Activated naive CD4-positive, alpha-beta T cell treated with anti-CD3 and anti-CD28 coated beads, Interleukin-2, amount 50 U/mL, for 24 hours (primary cell): Measurements from ENCODE around the gene ARL5A.
A peak's percentile ranks its signal among the peaks of the same experiment; 100 is the strongest.

Experiments
- H3K27ac Mint-ChIP-seq: one replicate; pipeline ENCODE4 v1.8.0; 2021; ENCODE audit warnings: mild to moderate bottlenecking, mixed read lengths
- H3K27me3 Mint-ChIP-seq: one replicate; pipeline ENCODE4 v1.8.0; 2021; ENCODE audit warnings: mixed read lengths
- H3K36me3 Mint-ChIP-seq: one replicate; pipeline ENCODE4 v1.8.0; 2021; ENCODE audit warnings: mixed read lengths
- H3K4me1 Mint-ChIP-seq: one replicate; pipeline ENCODE4 v1.8.0; 2021; ENCODE audit warnings: mixed read lengths
- H3K4me3 Mint-ChIP-seq: one replicate; pipeline ENCODE4 v1.8.0; 2021; ENCODE audit warnings: mild to moderate bottlenecking, mixed read lengths
- H3K9me3 Mint-ChIP-seq: one replicate; pipeline ENCODE4 v1.8.0; 2021; ENCODE audit warnings: mixed read lengths

The ARL5A gene

GRCh38 chr2:151845481-151845880, 17.3 kb upstream of the ARL5A start:
- H3K9me3 Mint-ChIP-seq = no peaks in the 10 kb centered on the region
- H3K27ac Mint-ChIP-seq = no peak overlapping the region
- no peak overlapping the region for H3K4me3 Mint-ChIP-seq
- no peaks in the 10 kb centered on the region for H3K27me3 Mint-ChIP-seq
- no peaks in the 10 kb centered on the region for H3K4me1 Mint-ChIP-seq
- peaks cover 2% of the 10 kb centered on the region for H3K36me3 Mint-ChIP-seq

DNA sequence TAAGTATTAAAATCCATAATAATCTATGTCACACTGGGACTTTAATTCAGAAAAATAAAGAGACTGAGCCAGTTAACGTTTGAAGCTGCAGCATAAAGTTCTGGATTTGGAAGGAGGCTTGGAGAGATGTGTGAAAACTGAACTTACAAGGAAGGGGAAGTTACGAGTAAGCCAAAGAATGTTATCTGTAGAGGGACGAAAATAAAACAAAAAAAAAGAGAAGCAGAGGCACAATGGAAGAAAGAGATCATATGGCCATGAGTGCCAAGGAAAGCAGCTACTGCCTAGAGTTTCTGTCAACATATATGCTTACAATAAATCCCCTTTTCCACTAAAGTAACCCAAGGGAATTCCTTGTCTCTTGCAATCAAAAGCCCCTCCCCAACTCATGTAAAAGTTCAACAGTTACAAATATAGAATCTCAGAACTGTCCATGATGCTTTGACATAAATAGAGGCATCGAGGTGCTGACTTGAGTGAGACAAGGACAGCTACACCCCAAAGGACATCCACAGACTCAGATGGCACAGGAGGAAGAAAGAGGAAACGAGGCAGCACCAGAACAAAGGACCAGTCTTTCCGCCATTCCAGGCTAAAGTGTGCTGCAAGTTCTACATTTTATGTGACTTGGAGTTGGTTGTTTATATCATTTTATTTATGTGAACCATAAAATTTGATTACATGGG, 16.1 kb upstream of the ARL5A start:
- Mint-ChIP-seq H3K4me1 (no peaks in the 10 kb centered on the region), H3K36me3 (peaks cover 2% of the 10 kb centered on the region), H3K27me3 (no peaks in the 10 kb centered on the region), H3K9me3 (no peaks in the 10 kb centered on the region), H3K27ac (no peak overlapping the region), H3K4me3 (no peak overlapping the region)

- no peaks in the 10 kb centered on the region for H3K4me1 Mint-ChIP-seq
- no peaks in the 10 kb centered on the region for H3K27me3 Mint-ChIP-seq
- H3K9me3 Mint-ChIP-seq = no peaks in the 10 kb centered on the region
- no peak overlapping the region for H3K27ac Mint-ChIP-seq
- H3K36me3 Mint-ChIP-seq = peaks cover 2% of the 10 kb centered on the region
- H3K4me3 Mint-ChIP-seq = no peak overlapping the region
Measured at GRCh38 chr2:151843691-151844061, 15.5 kb upstream of the ARL5A start.

DNA sequence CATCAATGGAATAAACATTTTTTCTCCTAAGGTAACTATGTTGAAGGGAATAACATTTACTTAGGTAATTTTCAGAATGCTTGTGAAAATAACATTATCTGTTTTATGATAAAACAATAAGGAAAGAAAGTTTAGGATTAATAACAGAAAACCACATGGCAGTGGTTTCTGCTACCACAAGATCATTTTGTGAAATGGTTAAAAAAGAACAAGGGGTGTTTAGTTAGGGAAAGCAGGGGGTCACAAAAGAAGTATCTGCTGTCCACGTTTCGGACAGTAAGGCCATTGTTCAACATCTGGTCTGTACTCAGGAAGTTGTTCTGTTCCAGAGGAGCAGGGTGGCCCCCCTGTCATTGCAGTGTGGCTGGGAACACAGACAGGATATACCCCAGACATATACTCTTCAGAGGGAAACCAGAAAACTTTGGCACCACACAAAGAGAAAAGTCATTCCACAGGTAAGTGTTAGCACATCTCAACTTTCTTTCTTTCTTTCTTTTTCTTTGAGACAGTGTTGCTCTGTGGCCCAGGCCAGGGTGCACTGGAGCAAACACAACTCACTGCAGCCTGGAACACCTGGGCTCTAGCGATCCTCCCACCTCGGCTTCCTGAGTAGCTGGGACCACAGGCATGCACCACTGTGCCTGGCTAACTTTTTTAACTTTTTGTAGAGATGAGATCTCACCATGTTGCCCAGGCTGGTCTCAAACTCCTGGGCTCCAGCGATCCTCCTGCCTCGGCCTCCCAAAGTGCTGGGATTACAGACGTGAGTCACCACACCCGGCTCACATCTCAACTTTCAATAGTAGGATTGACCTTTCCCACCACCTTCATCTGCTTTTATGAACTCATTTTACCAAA, 14.8 kb upstream of the ARL5A start:
- Mint-ChIP-seq H3K4me3 (no peak overlapping the region), H3K9me3 (no peaks in the 10 kb centered on the region), H3K4me1 (no peaks in the 10 kb centered on the region), H3K27me3 (no peaks in the 10 kb centered on the region), H3K36me3 (peaks cover 2% of the 10 kb centered on the region), H3K27ac (no peak overlapping the region)

GRCh38 chr2:151841047-151841424, 12.8 kb upstream of the ARL5A start:
- Mint-ChIP-seq H3K4me3 (no peak overlapping the region), H3K36me3 (no peaks in the 10 kb centered on the region), H3K27ac (no peak overlapping the region), H3K27me3 (no peaks in the 10 kb centered on the region), H3K4me1 (no peaks in the 10 kb centered on the region), H3K9me3 (no peaks in the 10 kb centered on the region)

- H3K36me3 Mint-ChIP-seq = no peaks in the 10 kb centered on the region
- no peaks in the 10 kb centered on the region for H3K9me3 Mint-ChIP-seq
- H3K27ac Mint-ChIP-seq = no peak overlapping the region
- H3K4me3 Mint-ChIP-seq = no peak overlapping the region
- no peaks in the 10 kb centered on the region for H3K4me1 Mint-ChIP-seq
- H3K27me3 Mint-ChIP-seq = no peaks in the 10 kb centered on the region
Measured at GRCh38 chr2:151840216-151841046, 12.2 kb upstream of the ARL5A start.

GRCh38 chr2:151837926-151838325, 9.7 kb upstream of the ARL5A start:
- H3K36me3 Mint-ChIP-seq = no peaks in the 10 kb centered on the region
- no peaks in the 10 kb centered on the region for H3K4me1 Mint-ChIP-seq
- H3K27ac Mint-ChIP-seq = no peak overlapping the region
- H3K27me3 Mint-ChIP-seq = no peaks in the 10 kb centered on the region
- H3K9me3 Mint-ChIP-seq = no peaks in the 10 kb centered on the region
- no peak overlapping the region for H3K4me3 Mint-ChIP-seq

DNA sequence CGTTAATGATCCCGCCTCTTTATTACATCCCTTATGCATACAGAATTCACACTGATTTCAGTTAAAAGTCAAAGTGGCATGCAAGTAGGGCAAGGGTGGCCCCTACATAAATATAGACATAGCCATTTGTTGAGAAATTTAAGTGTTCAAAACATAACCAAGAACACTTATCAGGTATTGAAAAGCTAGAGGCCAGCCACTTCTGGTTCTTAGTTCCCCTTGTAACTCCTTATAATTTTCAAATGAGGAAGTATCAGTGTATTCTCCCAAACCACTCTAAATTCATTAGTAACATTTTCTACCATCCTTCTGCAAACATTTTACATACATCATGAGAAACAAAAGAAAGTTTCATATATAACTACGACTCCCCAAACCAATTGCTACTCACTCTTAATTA, 5.8 kb upstream of the ARL5A start:
- no peaks in the 10 kb centered on the region for H3K9me3 Mint-ChIP-seq
- no peaks in the 10 kb centered on the region for H3K36me3 Mint-ChIP-seq
- no peak overlapping the region for H3K4me3 Mint-ChIP-seq
- peaks cover 4% of the 10 kb centered on the region for H3K4me1 Mint-ChIP-seq
- H3K27me3 Mint-ChIP-seq = no peaks in the 10 kb centered on the region
- no peak overlapping the region for H3K27ac Mint-ChIP-seq

- Mint-ChIP-seq H3K36me3 (peaks cover 1% of the 10 kb centered on the region), H3K4me3 (no peak overlapping the region)
Measured at GRCh38 chr2:151830961-151831360, 2.7 kb upstream of the ARL5A start.

DNA sequence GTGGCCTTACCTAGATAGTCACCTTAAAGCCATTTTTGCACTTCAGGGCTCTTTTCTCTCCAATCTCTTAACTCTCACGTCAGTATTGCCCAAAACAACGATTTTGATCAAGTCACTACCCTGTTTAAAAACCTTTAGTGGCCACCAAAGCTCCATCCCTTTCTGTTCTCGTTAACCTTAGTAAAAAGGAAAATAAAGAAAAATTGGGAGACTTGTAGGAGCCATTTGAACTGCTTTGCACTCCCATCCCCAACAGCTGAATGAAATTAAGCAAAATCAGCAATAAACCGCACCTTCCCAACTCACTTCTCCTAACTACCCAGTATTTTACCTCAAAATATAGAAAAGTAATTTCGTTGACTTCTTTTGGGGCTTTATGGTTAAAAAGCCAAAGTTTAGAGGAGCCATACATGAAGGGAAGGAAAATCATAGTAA, 686 bp upstream of the ARL5A start:
- H3K4me1 Mint-ChIP-seq = peaks cover 45% of the 10 kb centered on the region
- H3K27ac Mint-ChIP-seq = peak overlapping the region; percentile 89
- H3K36me3 Mint-ChIP-seq = peaks cover 1% of the 10 kb centered on the region
- H3K4me3 Mint-ChIP-seq = peak overlapping the region; percentile 97
- no peaks in the 10 kb centered on the region for H3K9me3 Mint-ChIP-seq
- no peaks in the 10 kb centered on the region for H3K27me3 Mint-ChIP-seq

More at GRCh38 chr2:151830961-151831360, 2.7 kb upstream of the ARL5A start:
- Mint-ChIP-seq H3K4me1 (peaks cover 24% of the 10 kb centered on the region), H3K9me3 (no peaks in the 10 kb centered on the region), H3K27ac (no peak overlapping the region), H3K27me3 (no peaks in the 10 kb centered on the region)

DNA sequence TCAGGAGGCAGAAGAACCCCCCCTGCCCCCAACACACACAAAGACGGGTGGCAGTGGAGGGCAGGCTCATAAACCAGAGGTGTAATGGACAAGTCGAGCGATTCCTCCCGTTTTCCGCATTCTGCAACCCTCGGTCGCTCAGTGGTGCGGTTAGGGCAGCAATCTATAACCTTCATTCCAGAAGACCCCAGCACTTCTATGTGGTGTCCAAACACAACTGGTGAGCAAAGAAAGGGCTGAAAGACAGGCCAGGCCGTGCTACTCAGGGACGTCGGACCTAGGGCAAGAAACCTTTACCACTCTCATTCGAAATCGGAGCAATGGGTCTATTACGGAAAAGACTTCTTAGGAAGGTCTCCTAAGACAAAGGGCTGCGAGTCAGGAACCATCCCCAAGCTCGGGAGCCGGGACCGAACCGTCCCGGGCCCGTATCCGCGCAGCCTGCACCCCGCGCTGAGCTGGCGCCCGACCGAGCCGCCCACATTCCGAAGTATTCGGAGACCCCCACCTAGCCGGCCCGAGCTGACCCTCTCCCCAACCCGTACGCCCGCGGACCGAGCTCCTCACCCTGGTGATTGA, 568 bp downstream of the ARL5A start:
- Mint-ChIP-seq H3K9me3 (no peaks in the 10 kb centered on the region), H3K27me3 (no peaks in the 10 kb centered on the region), H3K4me3 (peak overlapping the region; percentile 97), H3K4me1 (peaks cover 57% of the 10 kb centered on the region), H3K36me3 (peaks cover 3% of the 10 kb centered on the region), H3K27ac (peak overlapping the region; percentile 92)

DNA sequence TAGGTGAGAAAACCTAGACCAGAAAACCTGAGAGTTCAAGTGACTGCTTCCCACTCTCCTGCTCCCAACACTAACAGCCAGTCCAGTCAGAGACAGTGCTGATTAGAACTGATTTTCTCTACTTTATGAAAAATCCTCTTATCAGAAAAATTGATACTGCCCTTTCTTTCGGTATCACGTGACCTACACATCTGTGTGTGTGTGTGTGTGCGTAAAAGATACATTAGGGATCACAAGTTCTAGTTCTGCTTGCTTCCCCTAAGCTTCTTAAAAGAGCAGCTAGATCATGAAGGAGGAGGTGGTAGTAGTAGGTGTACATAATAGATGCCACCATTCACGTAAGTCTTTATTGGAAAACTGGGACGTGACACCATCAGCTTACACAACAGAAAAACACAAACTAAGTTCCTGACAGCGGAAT, 1.5 kb downstream of the ARL5A start:
- H3K4me1 Mint-ChIP-seq = peaks cover 64% of the 10 kb centered on the region
- H3K9me3 Mint-ChIP-seq = no peaks in the 10 kb centered on the region
- H3K36me3 Mint-ChIP-seq = peaks cover 6% of the 10 kb centered on the region
- peak overlapping the region; percentile 97 for H3K4me3 Mint-ChIP-seq
- H3K27ac Mint-ChIP-seq = peak overlapping the region; percentile 62
- H3K27me3 Mint-ChIP-seq = no peaks in the 10 kb centered on the region

DNA sequence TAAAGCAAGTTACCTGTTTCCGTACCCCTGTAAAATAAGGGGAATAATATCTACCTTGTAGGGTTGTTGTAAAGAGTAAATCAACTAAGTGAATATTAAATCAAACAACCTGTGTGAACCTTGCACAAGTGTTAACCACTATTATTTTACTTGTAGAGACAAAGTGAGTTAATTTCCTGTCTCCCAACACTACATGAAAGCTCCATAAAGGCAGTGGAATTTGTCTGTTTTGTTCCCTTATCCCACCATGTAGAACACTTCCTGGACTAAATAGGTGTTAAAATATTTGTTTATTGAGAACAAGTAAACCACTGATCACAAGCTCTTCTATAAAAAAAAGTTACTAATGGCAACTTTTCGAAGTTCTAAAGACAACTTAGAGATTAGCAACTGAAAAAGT, 3.3 kb downstream of the ARL5A start:
- Mint-ChIP-seq H3K27me3 (no peaks in the 10 kb centered on the region), H3K36me3 (peaks cover 8% of the 10 kb centered on the region), H3K4me1 (peaks cover 80% of the 10 kb centered on the region), H3K4me3 (peak overlapping the region; percentile 23), H3K9me3 (no peaks in the 10 kb centered on the region), H3K27ac (no peak overlapping the region)

GRCh38 chr2:151823651-151824050, 4.6 kb downstream of the ARL5A start:
- no peak overlapping the region for H3K4me3 Mint-ChIP-seq
- no peak overlapping the region for H3K27ac Mint-ChIP-seq
- peaks cover 8% of the 10 kb centered on the region for H3K36me3 Mint-ChIP-seq
- H3K9me3 Mint-ChIP-seq = no peaks in the 10 kb centered on the region
- peaks cover 81% of the 10 kb centered on the region for H3K4me1 Mint-ChIP-seq
- no peaks in the 10 kb centered on the region for H3K27me3 Mint-ChIP-seq

DNA sequence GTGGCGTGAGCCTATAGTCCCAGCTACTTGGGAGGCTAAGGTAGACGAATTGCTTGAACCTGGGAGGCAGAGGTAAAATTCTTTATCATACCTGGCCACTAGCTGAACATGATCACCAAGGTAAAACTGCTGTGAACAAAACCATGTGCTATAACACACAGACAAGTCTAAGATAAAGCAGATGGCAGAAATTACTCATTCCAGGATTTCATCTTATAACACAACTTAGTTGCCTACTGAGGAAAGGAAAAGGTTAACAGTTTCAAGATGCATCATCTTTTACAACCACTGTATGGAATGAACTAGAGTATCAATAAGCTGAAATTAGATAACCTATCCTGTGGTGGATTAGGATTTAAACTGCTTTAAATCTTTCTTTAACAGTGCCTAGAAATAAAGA, 8.3 kb downstream of the ARL5A start:
- Mint-ChIP-seq H3K27ac (peak overlapping the region; percentile 70), H3K4me1 (peaks cover 78% of the 10 kb centered on the region), H3K27me3 (no peaks in the 10 kb centered on the region), H3K9me3 (no peaks in the 10 kb centered on the region), H3K36me3 (peaks cover 11% of the 10 kb centered on the region), H3K4me3 (peak overlapping the region; percentile 11)
